SIG-M5 treated with dmso at 0.1 percent for 504 hours (cell line): ENCODE measurements around the gene KANK4.

Source experiments
- DNase-seq: peaks from one replicate; lab custom pipeline; 2025; ENCODE audit not compliant: unreplicated experiment; lab: John Stamatoyannopoulos, UW

Gene KANK4

DNA sequence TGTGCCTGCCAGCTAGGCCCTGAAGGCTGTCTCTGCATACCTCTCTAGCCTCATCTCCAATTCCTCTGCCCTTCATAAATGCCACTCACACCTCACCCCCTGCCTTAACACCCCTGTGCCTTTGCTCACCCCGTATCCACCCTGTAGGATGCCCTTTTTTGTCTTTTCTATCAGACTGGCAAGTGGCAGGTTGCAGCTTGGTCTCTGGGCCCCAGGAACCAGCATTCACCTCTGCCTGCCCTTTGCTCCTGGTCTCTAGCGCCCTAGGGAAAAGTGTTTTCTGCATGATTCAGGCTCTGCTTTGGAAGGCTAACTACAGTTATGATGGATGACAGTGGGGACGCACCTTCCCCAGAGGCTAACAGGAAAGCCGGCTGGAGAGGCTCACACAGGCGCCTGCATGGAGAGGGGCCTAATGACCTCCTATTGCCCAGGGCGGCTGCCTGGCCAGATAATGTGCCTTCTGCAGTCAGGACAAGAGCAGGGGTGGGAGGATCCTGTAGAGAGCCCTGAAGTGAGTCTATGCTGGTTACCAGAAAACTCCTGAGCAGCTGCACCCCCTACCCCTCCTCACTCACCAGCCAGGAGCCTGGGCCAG, 11.2 kb downstream of the KANK4 start:
- DNase-seq, result no peak

DNA sequence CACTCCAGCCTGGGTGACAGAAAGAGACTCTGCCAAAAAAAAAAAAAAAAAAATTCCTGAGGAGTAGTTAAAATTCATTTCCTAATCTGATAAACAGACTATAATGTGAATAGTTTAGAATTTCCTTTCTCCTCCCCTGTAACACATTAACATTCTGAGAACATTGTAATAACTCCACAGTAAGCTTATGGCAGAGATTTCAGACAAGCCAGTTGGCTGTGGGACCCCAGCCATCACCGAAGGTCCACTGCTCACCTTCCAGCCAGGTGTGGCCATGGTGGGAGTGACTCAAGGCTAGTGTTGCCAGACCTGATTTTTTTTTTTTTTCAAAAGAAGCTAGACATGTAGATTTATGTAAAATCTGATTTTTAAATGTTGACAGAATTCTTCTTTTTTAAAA, 11.8 kb downstream of the KANK4 start:
- no peak for DNase-seq

DNA sequence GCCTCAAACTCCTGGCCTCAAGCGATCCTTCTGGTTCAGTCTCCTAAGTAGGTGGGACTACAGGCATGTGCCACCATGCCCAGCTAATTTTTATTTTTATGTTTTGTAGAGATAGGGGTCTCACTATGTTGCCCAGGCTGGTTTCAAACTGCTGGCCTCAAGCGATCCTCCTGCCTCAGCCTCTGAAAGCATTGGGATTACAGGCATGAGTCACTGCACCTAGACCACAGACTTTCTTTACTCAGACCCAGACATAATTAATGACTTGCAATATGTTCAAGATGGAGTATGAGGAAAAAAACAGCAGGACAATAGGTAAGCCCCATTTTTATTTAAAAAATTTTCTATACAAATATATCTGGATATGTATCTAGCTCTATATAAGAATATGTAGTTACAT, 13.2 kb downstream of the KANK4 start:
- no peak for DNase-seq

DNA sequence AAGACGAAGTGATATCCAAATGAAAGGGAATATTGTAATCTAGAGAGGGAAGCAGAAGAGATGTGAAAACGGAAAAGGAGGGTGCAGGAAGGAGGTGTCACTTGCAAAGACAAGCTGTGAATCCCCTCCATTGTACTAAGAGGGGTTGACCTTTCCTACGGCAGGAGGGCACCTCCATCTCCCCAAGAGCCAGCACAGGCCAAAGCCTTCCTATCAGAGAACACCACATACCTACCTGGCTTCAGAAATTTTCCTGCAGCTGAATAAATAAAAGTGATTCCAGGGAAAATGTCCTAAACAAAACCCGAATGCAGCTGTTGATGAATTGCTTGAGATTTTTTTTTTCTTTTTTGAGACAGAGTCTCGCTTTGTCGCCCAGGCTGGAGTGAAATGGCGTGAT, 14.3 kb downstream of the KANK4 start:
- DNase-seq, result no peak

DNA sequence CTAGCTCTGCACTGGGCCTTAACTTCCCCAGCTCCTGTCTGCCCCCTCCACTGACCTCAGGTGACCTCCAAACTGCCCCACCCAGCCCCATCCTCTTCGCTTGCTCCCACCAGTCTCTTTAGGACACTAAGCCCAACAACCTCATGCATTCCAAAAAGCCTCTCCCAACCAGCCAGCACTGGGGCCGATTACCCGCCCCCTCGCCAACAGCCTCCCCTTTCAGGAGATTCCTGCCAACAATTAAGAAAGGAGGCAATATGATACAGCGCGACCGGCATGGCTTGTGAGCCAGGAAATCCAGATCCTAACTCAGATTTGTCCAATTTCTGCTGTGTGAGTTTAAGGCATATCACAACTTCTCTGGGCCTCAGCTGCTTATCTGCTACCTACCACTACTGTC, 14.7 kb downstream of the KANK4 start:
- DNase-seq, result no peak

DNA sequence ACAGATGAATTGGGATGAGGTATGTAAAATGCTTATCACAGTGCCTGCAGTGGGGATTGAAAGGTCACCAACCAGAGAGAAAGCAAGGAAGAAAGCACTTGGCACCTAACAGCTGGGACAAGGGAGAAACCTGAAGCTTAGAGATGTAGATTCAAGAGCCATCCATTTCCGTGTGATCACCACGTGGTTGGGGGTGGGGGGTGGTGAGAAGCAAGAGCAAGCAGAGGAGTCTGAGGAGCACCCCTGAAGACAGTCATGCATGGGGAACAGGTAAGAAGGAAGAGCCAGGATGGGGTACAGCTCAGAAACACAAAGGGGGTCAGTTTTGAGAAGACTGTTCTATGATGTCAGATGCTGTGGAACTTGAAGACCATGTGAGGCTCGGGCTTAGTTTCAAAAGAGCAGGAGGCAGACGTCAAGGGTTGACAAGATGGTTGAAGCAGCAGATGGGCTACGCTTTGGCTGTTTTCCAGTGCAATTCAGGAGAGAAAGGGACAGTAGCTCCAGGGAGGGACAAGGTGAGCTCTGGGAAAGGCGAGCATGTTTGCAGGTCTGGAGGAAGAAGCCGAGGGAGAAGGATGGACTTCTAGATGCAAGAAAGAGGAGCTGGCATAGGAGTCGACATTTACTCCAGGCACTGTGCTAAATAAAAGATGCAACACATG, 17.4 kb downstream of the KANK4 start:
- no peak for DNase-seq

DNA sequence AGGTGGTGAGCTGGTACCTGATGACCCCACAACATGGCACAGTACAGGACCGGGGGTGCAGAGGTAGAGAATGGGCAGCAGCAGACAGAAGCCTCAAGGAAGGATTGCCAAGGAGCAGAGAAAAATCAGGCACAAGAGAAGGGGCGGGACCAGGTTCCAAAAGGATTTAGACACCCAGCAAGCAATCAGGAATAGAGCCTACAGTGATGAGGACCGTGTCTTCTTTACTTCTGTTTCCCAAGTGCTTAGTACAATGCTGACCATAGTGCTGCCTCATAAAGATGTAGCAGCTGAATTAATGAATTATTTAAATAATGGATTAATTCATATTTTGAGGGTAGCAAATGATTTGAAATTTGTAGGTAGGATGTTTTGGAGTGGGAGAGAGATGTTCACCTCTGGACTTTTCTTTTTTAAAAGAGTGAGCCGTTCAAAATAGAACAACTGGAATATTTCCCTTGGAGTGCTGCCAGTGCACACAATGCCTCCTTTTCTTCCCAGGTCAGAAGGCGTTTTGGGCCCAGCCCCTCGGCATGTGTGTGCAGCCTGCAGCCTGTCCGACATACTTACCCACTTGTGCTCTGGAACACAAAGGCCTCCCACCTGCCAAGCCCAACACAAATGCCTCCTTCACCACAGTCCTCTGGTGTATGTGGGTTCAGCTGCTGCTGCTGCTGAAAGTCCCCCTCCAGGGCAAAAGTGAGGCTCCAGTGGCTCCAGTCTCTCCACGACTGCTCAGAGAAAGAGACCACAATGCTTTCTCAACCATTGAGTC, 19.6 kb downstream of the KANK4 start:
- DNase-seq, result no peak

DNA sequence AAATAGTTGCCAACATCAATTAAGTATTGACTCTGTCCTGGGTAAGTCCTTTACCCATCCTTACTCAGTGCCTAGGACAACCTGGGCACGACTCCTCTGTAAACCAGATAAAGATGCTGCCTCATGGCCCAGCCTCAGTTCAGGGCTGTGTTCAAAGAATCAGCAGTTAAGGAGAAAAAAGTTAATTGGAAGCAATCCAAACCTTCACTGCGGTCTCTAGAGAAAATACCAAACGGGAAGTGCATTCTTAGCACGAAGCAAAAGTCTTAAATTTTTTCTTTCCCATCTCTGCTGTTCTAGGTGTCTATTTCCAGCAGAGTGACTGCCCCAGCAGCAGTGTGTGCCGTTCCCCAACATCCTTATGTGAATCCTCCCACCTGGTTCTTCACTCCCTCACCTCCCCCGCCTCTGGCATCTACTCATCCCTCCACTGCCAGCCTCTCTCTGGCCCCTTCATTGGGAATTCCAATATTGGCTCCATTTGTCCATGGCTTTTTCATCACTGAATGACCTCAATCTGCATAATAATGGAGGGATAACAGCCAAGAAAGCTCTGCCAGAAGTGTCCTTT, 23.2 kb downstream of the KANK4 start:
- no peak for DNase-seq

DNA sequence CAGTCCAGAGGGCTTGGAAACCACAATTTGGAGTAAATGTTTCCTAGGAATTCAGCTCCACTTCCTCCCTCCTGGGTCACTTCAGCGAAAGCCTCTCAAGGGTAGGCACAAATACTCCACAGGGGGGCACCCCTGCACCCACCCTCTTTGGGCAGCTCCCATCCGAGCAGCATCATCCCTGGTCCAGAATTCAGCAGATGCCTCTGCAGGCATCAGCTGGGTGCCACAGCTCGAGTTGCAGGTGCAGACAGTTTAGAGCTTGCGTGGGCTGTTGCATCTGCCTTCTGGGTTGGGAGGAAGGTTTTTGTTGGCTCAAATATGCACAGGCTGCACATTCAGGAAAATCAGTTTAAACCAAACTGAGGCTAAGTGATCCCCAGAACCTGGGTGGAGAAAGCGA, 25.0 kb downstream of the KANK4 start:
- DNase-seq, result no peak

DNA sequence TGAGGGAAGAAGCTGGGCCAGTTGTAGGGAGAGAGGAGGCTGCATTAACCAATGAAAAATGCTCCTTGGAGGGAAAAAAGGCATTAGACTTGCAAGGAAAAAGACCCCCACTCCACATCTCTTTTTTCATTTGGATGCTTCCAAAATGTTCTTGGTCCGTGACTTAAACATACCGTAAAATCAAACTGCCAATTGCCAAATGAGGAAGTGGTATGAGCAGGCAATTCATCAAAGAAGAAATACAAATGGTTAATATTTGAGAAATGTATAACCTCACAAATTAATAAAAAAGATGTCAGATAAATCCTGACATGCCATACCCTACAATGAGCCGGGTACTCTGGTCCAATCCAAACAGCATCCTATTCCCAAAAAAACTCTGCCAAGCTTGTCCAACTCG, 30.6 kb downstream of the KANK4 start:
- DNase-seq, result no peak

DNA sequence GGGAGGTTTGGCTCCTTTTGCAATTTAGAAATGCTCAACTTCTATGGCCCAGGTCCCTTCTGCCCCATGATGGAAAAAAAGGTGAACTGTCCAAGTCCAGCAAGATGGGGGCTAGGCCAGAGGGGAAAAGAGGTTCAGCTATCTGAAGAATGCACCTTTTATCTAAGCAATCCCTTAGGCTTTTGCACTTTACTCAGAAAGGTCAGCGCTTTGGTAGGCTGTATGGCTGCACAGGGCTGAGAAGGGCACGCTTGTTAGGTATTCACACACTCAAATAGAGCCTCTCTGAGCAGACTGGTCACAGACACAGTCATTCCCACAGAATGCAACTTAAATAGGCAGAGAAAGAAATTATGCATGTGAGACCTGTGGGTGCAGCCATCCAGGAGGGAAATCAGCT, 31.0 kb downstream of the KANK4 start:
- DNase-seq, result no peak

DNA sequence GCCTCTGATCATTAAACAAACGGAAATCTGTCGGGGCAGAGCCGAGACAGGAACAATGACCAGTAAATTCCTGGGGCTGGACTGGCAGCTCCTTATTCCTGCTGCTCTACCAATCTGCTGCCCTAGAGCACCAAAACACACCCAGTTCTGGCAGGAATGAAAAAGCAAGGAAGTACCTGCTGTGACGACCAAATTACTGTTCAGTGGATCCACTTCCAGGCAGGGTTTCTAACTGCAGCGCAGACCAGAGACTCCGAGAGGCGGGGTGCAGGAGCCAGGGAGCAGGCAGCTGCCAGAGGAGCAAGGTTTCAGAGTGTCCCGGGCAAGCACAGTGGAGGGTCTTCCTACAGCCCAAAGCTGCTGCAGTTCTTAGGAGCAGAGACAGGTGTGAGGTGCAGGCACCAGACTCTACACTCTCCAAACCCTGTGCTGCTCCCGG, 32.4 kb downstream of the KANK4 start:
- DNase-seq, result no peak

DNA sequence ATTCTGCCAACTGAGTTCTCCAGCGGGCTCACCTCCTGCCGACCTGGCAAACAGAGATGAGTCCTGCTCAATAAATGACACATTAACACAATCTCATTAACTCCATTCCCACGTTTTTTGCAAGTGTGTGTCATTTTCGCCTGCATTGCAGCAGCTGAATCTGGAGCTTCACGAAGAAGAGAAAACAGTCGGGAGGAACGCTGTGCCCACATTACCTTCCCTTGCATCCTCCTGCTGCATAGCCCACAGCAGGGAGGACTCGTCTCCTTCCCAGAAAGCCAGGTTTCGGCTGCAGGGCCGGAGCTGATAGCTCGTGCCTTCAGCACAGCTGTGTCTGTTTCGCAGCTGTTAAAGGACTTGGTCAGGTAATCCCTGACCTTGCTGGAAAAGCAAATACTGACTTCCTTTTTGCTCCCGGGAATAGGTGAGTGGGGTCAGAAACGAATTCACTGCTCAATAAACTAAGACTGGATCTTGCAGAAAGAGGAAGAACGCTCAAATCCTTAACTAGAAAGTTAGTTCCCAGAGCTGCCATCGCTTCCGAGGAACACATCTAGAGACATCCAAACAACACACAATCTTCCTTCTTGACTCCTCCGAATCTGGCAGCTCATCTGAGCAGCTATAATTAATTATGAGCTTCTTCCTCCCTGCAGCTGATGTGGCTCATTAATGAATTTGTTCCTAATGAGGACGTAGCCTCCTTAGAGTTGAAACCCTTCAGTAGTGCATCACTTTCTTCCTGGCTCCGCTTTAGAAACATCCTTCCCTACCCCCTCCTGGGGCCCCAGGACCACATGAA, 33.0 kb downstream of the KANK4 start:
- DNase-seq, result no peak

DNA sequence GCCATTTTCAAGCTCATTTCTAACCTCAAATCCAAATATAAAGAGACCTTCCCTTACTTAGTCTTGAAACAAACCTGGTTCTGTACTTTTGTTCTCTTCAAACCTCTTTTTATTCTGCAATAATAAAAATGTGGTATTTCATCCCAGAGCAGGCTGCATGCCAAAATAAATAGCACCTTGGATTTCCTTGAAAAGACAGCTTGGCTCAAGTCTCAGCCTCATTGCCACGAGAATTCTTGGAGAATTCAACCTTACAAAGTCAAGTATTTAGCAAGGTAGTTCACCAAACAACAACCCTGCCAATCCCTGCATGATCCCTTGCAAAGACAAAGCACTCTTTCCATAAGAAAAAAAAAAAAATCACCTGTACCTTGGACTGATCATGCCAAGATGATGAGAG, 33.8 kb downstream of the KANK4 start:
- no peak for DNase-seq

DNA sequence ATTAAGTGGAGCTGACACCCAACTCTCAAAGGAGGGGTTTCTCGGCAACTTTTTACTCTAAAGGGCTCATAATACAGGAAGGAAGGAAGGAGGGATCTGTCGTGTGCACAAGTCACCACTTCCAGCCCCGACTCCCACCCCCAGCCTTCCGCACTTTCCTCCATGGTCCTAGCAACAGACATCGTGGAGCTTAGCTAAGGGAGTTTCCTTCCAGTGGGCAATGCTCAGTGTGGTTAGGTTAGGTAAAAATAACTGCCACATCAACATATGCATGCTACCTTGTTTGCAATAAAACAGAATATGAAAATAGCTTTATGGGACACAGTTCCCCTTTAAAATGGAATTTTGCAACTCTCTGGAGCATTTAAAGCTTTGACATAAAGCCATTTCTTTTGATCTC, 35.2 kb downstream of the KANK4 start:
- DNase-seq, result no peak

DNA sequence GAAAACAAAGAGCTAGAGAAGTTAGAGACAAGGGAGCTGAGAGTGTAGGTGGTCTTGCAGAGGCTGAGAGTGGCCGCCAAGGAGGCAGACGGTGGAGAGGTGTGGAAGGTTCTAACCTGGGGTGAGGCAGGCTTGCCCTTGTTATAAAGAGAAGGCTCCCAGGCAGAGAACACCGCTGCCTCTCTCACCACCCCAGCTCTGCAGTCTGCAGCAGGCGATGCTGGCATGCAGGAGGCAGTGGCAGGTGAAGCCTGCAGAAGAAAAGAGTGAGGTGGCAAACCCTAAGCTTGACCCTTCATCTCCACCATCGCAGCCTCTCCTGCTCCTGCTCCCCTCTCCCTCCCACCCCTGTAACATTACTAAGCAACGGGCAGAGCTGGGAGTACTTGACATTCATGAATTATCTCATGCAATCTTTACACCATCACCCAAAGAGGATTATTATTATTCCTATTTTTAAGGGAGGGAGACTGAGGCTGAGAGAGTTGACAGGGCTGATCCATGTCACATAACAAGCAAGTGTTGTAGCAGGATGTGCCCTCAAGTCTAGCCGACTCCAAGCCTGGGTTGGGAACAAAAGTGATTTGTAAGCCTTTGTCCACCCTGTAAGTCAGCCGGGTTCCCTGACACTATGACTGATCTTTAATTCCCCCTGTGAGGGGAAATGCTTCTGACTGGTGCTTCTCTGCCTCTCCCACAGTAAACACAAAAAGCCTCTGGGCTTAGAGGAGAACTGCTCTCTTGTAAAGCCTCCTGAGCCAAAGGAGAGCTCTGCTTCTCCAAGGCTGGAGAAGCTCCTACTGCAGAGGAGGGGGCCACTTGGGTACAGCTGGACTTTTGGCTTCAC, 36.1 kb downstream of the KANK4 start:
- DNase-seq, result no peak

DNA sequence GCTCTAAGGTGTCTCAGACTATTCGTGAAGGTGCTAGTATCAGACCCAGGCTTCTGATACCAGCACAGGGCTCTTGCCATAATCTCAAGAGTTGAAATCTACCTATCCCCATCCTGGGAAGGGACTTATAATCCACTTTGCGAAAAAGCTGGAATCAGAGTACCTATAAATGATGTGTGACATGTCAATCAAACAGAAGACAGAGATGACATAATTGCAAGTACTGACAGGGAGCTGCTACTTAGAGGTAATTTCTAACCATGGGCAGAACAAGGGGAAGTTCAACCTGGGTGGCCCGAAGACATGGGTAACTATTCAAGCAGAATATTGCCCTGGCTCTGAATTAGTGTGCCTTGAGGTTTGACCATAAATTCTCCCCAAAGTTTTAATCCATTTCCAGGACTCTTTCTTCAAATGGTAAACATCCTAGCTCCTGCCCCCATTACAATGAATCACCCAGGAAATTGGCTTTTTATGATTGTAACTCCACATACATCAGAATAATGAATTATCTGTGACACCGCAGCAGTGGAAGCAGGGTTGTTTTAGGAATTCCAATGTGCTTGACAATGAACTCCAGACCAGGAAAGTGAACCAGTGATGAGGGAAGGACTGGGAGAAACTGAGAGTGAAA, 37.2 kb downstream of the KANK4 start:
- no peak for DNase-seq

DNA sequence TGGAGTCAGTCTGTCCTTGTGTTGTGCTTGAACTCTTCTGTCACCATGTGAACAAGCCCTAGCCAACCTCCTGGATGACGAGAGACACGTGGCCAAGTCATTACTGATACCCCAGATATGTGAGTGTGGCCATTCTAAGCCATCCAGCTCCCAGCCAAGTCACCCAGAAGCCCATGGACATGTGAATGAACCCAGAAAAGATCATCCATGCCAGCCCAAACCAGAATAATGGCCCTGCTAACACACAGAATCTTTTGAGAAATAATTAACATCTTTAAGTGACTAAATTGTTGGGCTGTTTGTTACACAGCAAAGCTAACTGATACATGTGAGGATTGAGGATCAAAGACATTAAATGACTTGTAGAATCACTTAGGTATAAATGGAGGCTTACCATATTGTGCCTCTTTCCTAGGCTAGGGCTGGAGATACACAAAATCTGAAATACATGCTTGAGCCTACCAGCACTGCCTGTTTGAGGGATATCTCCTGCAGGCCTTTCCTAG, 38.2 kb downstream of the KANK4 start:
- no peak for DNase-seq

DNA sequence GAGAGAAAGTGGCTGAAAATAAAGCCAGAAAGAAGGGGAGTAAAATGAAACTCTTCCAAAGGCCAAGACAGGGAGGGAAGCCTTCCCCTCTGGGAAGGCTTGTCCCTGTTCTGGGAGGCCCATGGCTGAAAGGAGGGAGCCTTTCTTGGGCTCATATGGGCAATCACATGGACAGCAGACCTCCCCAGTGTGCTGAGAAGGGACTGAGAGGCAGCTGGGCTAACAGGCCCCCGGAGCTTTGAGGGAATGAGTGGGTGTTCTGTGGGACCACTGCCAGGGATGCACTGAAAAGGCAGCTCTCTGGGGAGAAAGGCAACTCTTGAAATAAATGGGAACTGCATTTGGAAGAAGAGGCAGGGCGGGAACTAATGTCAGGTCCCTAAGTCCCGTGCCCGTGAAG, 39.1 kb downstream of the KANK4 start:
- DNase-seq, result no peak

DNA sequence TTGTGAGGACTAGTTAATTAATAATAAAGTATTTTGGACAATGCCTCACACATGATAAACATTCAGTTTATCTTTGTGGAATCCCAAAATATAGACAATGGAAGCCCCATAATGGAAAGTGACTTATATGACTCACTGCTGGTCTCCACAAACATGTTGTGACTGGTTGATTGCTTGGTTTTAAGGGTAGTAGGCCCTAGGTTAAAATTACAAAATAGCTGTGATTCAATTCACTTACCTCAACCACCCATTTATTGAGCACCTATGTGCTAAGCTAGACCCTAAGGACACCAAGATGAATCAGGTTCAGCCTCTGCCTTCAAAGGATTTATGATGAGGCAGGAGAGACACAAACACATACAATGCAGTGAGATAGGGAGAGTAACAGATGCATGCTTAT, 42.4 kb downstream of the KANK4 start:
- no peak for DNase-seq
